ENCODE results near the gene SNX7.

The SNX7 gene, protein sequence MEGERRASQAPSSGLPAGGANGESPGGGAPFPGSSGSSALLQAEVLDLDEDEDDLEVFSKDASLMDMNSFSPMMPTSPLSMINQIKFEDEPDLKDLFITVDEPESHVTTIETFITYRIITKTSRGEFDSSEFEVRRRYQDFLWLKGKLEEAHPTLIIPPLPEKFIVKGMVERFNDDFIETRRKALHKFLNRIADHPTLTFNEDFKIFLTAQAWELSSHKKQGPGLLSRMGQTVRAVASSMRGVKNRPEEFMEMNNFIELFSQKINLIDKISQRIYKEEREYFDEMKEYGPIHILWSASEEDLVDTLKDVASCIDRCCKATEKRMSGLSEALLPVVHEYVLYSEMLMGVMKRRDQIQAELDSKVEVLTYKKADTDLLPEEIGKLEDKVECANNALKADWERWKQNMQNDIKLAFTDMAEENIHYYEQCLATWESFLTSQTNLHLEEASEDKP

GRCh38 chr1:98661544-98662355 is at the start of gene SNX7:
Gene SNX7 (plus strand): TSS chr1:98661721. CDS start chr1:98661732, 11 bp downstream.
- peak; percentile 66 for DNase-seq (ENCODE audit: low read depth)

- no peak for DNase-seq (ENCODE audit: low read depth)
Observed at GRCh38 chr1:98637316-98637715, 24.2 kb upstream of the SNX7 start.

- no peak for DNase-seq (ENCODE audit: low read depth)
Observed at GRCh38 chr1:98638185-98638584, 23.3 kb upstream of the SNX7 start.

- DNase-seq (ENCODE audit: low read depth), result no peak
Observed at GRCh38 chr1:98644510-98644909, 17.0 kb upstream of the SNX7 start.

DNA sequence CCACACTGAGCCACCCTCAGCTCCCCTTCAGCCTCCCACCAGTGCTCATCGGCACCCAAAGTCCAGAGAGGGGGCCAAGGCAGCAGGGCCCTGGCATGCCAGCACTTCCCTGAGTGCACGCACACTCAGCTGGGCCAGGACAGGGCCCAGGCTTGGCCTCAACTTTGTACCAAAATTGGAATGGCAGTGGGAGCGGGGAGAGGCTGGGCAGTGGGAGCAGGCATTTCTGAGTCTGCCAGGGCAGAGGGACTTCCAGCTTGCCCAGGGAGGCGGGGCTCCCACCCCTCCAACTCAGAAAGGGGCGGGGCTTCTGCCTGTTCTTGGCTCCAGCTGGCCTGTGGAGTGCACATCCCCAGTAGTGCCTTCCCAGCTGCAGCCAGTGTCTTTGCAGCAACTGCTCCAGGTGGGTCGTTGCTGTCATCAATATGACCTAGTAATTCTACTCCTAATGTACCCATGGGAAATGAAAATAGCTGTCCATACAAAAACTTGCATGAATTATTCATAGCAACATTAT is 10.3 kb upstream of the SNX7 start:
- DNase-seq (ENCODE audit: low read depth), result no peak

- DNase-seq (ENCODE audit: low read depth), result peak; percentile 30
Observed at GRCh38 chr1:98653123-98653522, 8.4 kb upstream of the SNX7 start.

DNA sequence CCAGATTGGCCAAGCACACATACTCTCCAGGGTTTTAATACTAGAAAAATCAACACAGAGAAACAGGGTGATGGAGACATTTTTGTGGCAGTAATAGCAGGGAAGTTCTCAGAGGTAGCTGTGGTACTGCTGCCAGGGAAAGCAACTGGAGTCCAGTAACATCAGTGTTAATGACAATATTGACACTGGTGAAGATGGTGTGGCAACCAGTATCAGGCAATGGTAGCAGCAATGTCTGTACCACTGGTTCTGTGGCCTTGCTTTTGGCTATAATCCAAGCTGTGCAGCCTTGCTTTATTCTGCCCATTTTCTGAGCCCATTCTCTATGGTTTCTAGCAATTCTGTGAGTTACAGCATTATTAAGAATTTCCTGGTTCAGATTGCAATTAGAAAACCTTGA is 1.6 kb upstream of the SNX7 start:
- DNase-seq (ENCODE audit: low read depth), result no peak

DNA sequence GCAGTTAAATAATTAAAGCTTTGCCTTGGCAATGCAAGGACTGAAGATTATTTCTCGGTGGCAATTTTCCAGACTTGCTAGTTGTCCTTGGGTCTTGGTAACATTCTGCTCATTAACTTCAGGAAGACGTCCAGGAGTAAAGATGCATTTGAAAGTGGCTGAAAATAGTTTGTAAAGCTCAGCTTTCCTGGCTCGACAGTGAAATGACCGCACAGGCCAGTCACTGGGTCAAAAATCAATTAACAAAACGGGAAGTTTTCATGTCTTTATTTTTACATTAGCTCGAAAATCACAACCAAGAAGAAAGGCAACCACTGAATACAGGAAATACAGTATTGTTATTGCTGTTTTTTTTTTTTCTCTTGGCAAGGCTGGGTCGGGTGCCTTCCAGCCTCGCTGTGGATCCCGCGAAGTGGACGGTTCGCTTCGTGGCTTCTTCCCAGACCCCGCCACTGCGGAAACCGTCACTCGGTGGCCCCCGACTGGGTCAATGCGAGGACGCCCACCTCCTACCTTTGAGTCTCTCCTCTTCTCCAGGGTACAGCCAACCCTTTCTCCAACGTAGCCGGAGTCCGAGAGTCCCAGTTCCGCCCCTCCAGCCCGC is 479 bp upstream of the SNX7 start:
- DNase-seq (ENCODE audit: low read depth), result peak; percentile 11

- no peak for DNase-seq (ENCODE audit: low read depth)
Observed at GRCh38 chr1:98662356-98662670, 792 bp downstream of the SNX7 start.

DNA sequence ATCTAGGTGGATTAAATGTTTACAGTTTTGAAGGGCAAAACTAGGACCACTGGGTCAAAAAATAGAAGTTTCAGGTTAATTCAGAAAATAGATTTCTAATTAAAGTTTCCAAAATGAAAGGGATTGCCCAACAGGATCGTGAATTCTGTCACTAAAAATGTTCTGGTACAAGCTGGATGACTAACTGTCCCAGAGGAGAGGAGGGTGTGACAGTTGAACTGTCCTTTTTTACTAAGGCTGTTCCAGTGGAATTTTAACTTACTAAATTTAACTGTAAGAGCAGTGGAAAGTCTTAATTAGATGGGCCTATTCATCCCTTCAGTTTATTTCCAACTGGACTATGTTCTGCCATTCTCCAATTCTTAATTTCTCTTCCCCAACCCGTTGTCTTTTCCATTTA is 7.2 kb downstream of the SNX7 start:
- no peak for DNase-seq (ENCODE audit: low read depth)

GRCh38 chr1:98669355-98670296 is 8.1 kb downstream of the SNX7 start:
- DNase-seq (ENCODE audit: low read depth), result no peak

- DNase-seq (ENCODE audit: low read depth), result no peak
Observed at GRCh38 chr1:98672189-98672588, 10.7 kb downstream of the SNX7 start.

- DNase-seq (ENCODE audit: low read depth), result peak; percentile 22
Observed at GRCh38 chr1:98674075-98674781, 12.7 kb downstream of the SNX7 start.

DNA sequence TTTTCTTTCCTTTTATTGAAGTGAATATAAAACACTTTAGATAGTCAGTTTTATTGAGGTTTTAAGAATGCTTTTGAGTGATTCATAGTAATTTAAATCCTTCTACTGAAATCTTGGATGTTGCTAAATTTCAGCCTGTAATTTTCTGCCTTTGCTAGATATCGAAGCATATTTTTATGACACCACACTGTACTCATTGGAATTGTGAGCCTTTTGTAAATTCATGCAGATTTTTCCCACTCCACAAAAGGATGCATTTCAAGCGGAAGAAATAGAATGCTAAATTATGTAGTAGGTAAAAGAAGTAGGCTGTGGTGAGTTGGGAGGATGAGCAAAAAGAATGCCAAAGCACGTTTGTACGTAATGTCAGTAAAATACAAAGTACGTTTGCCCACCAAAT is 13.8 kb downstream of the SNX7 start:
- DNase-seq (ENCODE audit: low read depth), result no peak

GRCh38 chr1:98677288-98677687 is 15.8 kb downstream of the SNX7 start:
- peak; percentile 10 for DNase-seq (ENCODE audit: low read depth)

DNA sequence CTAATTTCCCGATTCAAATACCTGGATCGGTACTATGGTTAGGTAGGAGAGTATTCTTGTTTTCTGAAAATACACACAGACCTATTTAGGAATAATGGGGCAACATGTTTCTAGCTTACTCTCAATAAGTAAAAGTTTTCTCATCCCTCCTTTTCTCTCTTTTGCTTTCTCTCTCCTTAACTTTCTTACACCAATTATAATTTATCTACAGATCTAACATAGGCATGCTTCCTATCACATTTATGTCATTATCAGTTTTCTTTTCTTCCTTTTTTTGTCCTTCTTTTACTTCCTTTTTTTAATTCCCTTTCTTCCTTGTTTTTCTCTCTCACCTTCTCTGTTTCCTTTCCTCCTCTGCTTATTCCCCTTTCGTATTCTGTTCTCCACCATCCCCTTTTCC is 20.3 kb downstream of the SNX7 start:
- no peak for DNase-seq (ENCODE audit: low read depth)

DNA sequence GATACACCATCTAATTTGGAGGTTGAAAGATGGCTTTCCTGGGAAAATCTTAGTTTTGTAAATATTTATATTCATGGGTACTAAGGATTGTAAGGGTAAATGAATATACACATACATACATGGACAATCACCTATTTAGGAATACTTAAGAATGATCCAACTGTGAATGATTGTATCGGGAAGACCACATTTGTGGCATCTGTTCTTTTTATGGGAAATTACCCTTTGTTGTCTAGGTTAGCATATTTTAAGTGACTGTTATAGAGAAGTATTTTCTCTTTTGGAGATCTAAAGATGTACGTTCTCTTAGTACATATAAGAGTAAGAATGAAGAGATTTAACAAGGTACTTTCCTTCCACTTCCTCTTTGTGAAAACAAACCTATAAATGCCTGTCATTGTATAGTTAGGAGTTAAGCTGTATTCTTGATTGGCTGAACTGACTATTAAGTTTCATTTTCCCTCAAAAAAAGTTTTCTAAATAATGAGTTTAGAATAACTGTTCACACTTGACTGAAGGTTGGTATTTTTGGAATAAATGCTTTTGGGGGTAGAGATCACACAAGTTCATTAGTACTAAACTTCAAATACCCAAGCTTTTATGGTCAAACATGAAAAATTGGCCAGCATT is 26.7 kb downstream of the SNX7 start:
- DNase-seq (ENCODE audit: low read depth), result no peak

DNA sequence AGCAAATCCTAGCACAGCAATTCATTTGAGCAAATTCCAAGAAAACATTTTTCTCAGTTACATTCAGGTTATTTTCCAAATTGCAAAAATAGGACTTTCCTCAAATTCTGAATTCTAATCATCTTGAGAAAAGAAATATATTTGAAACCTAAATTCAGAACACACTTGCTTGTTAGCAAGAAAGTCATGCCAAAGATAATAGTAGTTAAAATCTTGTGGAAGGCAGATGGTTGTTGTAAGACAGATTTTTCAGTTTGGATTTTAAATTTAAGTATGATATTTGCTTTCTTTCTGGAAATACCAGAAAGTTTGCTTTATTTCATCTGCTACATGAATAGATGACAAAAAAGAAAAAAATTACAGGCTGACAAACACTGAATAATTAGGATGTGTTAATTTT is 29.1 kb downstream of the SNX7 start:
- DNase-seq (ENCODE audit: low read depth), result no peak

DNA sequence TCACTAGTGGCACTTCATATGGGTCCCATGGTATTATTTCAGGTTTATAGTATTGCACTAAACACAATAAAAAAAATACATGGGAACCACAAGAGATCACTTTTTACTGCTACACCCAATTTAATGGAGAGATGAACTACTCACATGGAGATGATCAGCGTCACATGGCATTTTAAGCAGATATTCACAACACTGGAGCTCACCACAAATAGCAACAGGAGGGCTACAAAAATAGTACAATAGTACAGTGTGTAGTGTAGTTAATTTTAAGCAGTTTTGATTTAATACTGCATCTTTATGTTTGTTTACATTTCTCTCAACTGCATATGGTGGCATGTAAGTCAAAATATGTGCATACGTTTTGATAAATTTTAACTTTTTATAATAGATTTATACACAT is 31.0 kb downstream of the SNX7 start:
- no peak for DNase-seq (ENCODE audit: low read depth)

- DNase-seq (ENCODE audit: low read depth), result no peak
Observed at GRCh38 chr1:98693385-98693784, 31.9 kb downstream of the SNX7 start.

- no peak for DNase-seq (ENCODE audit: low read depth)
Observed at GRCh38 chr1:98696077-98696476, 34.6 kb downstream of the SNX7 start.

All from amniotic epithelial cell (primary cell).